ENCODE results near the gene RPS3A.
A peak's percentile ranks its signal among the peaks of the same experiment; 100 is the strongest.
"Not testable (repeated sequence)": the region's sequence is repeated elsewhere in the genome, so short reads cannot be mapped to it uniquely, and the experiment has no call there.

Gene RPS3A

DNA sequence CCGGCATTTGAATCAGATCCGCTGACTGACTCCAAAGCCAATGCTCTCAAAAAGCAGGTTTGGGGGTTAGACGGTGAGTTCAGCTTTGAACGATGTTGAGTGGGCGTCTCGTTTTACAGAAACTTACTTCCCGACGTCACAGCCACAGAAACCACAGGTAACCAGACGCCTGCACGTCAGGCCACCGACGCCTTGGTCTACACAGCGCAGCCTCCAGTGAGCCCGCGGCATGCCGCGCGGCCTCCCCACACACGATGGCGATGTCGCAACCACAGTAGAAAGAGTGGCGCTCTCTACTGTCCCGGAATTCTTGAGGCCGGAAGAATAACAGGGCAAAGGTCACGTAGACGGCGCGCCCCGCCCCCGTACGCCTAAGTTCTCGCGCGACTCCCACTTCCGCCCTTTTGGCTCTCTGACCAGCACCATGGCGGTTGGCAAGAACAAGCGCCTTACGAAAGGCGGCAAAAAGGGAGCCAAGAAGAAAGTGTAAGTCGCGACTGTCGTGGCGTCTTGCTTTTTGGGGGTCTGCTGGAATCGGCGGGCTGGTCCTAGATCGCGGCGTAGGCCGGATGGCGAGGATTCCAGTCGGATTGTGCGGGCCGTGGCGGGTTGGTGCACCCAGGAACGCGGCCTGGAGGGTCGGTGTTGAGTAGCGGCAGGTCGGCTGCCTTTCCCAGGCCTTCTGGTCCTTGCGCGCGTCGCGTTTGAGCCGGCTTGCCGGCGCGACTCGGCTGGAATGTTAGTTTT is at the start of gene RPS3A:
Gene RPS3A, plus strand, starts transcription at position 400 of the 747 bp plus-strand sequence. Its CDS starts 25 bp downstream, at position 425.
- peak; percentile 94 for DNase-seq (ENCODE audit: low read depth)

DNA sequence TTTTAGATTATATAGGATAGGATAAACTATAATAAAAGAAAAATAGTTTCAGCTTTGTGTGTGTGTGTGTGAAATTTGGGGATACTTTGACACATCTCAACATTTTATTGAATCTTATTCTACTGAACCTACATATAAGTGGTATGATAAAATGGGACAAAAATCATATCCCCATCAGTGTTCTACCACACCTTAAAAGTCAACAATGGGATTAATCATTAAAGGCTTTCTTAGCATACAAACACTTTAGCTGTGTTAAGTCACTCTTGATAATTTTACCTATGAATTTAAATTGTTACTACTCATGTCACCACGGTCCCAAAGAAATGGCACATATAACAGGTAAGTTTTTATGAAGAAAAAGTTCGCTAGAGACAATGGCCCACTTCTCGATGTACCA is 46.6 kb upstream of the RPS3A start:
- DNase-seq (ENCODE audit: low read depth), result no peak

DNA sequence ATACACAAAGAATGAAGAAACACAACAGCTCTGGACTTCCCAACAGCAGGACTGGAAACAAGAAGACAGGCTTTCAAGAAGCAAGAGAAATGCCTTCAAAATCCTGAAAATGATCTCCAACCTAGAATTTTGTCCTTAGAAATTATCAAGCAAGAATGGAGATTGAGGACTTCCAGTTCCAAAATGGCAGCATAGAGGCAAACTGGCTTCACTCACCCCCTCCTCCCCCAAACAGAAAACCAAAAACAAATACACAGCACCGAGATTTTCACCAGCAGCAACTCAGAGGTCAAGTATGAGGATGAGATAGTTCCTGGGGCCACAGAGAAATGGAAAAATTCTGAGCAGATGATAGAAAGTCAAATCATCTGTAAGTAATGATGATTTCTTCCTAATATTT is 43.9 kb upstream of the RPS3A start:
- no peak for DNase-seq (ENCODE audit: low read depth)

DNA sequence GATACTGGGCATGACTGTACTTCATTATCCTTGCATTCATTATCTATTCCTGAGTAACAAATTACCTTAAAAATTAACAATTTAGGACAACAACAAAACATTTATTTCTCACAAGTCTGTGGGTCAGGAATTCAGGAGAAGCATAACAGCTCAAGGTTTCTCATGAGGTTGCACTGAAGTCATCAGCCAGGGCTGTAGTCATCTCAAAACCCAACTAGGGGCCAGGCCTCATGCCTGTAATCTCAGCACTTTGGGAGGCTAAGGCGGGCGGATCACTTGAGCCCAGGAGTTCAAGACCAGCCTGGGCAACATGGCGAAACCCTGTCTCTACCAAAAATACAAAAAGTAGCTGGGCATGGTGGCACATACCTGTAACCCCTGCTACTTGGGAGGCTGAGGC is 36.3 kb upstream of the RPS3A start:
- DNase-seq (ENCODE audit: low read depth), result not testable (repeated sequence)

DNA sequence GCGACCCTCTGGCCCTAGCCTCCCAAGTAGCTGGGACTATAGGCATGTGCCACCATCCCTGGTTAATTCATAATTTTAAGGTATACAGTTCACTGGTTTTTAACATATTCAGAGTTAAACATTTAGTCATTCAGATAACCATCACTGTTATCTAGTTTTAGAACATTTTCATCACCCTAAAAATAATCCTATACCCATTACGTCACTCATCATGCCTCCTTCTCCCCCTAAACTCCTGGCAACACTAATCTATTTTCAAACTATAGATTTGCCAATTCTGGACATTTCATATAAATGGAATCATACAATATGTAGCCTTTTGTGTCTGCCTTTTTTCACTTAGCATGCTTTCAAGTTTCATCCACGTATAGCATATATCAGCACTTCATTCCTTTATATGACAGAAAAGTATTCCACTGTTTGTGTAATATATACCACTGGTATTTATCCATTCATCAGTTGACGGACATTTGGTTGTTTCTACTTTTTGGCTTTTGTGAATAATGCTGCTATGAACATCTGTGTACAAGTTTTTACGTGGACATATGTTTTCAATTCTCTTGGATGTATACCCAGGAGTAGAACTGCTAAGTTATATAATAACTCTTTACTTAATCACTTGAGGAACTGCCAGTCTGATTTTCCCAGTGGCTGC is 32.0 kb upstream of the RPS3A start:
- no peak for DNase-seq (ENCODE audit: low read depth)

DNA sequence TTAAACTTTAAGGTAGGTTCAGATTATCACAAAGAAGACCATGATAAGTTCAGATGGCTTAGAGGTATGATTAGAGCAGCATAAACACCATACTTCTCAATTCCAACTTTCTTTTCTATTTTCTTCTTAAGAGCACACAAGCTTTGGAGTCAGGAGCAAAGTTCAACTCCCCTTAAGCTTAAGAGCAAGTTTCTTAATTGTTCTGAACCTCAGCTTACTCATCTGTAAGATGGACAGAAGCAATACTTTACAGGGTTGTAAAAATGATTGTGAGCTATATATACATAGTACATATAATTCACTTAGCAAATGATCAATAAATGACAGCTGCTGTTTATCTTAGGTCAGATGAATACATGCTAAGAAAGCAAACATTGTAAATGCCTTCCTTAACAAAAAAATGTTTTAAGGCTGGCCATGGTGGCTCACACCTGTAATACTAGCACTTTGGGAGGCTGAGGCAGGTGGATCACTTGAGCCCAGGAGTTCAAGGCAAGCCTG is 25.0 kb upstream of the RPS3A start:
- DNase-seq (ENCODE audit: low read depth), result no peak

DNA sequence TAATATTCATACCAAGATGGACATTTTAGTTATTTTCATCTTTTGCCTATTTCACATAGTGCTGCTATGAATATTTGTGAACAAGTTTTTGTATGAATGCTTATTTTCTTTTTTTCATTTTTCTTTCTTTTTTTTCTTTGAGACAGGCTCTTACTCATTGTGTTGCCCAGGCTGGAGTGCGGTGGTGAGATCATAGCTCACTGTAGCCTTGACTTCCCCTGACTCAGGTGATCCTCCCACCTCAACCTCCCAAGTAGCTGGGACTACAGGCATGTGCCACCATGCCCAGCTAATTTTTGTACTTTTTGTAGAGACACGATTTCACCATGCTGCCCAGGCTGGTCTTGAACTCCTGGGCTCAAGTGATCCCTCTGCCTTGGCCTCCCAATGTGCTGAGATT is 21.4 kb upstream of the RPS3A start:
- not testable (repeated sequence) for DNase-seq (ENCODE audit: low read depth)

DNA sequence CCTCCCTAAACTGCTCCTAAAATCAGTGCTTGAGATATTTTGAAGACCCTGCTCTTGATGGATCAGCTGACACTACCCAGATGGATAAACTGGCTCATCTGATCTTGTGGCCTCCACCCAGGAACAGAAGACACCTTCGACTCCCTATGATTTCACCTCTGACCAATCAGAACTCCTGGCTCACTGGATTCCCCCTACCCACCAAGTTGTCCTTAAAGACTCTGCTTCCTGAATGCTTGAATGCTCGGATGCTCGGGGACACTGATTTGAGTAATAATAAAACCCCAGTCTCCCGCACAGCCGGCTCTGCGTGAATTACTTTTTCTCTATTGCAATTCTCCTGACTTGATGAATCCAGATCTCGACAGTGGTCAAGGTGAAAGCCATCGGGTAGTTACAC is 12.0 kb upstream of the RPS3A start:
- DNase-seq (ENCODE audit: low read depth), result no peak

DNA sequence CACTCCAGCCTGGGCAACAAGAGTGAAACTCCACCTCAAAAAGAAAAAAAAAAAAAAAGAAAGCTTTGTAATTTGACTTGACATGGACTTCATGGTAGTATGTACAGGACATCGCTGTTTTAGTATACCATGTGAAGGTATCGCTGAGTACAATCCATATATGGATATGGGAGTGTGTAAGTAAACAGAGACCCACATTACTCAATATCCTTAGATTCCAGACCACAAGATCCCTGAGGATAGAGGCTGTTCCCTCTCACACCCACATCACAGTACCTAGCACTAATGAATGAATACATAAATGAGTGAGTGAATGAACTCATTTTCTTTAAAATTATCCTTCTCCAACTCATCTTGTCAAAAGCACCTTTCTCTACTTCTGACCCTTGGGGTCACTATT is 8.4 kb upstream of the RPS3A start:
- DNase-seq (ENCODE audit: low read depth), result no peak

DNA sequence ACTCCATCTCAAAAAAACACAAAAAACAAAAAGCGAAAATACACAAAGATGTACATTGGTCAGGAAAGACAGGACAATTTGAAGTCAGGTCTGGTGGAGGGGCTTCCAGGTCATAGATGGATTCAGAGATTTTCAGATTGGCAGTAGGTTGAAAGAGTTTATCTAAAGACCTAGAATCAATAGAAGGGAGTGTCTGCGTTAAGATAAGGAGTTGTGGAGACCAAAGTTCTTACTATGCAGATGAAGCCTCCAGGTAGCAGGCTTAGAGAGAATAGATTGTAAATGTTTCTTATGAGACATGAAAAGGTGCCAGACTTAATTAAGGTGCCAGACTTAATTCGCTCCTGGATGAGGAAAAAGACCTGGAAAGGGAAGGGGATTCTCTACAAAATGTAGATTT is 6.9 kb upstream of the RPS3A start:
- no peak for DNase-seq (ENCODE audit: low read depth)

DNA sequence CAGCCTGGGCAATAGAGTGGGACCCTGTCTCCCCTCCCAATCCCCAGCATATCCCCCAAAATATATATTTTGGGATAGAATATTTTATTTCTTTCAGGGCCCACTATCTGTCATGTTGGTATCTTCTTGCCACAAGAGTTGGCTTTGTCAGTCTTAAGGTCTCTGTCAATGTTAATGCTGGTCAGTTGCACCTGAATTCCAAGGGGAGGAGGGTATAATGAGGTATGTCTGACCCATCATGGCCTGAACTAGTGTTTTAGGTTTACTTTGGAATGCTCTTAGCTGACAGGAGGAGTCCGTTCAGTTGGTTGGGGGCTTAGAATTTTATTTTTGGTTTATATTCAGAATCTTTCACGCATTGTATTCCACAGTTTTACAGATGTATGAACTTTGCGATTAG is 6.2 kb upstream of the RPS3A start:
- no peak for DNase-seq (ENCODE audit: low read depth)

DNA sequence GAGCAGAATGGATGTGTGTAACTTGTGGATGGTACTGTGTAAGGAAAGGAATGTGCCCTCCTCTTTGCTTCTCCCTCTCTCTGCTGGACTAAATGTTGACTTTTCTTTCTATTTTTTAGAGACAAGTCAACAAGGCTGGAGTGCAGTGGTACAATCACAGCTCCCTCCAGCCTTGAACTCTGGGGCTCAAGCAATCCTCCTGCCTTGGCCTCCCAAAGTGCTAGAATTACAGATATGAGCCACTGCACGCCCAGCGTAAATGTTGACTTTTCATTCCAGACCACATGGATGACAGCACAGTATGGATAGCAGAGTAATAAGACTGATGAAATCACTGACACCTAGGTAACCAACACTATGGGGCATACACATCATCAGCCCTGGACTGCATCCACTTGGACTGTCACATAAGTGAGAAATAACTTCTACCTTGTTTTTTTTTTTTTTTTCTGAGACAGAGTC is 5.1 kb upstream of the RPS3A start:
- no peak for DNase-seq (ENCODE audit: low read depth)

DNA sequence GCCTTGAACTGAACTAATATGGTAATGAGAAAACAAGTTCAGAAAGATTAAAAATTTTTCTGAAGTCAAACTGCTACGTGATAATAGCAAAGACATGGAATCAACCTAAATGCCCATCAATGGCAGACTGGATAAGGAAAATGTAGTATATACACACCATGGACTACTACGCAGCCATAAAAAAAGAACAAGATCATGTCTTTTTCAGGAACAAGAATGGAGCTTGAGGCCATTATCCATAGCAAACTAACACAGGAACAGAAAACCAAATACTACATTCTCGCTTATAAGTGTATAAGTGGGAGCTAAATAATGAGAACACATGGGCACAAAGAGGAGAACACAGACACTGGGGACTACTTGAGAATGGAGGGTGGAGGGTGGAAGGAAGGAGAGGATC is 4.3 kb upstream of the RPS3A start:
- no peak for DNase-seq (ENCODE audit: low read depth)

DNA sequence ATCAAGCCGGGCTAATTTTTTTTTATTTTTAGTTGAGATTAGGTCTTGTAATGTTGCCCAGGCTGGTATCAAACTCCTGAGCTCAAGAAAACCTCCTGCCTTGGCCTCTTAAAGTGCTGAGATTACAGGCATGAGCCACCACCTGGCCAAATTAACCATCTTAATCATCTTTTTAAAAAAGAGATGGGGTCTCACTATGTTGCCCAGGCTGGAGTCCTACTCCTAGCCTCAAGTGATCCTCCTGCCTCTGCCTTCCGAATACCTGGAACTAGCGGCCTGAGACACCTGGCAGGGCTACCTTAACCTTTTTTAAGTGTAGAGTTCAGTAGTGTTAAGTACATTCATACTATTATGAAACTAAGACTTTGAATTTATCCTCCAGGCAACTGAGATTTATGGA is 1.7 kb upstream of the RPS3A start:
- DNase-seq (ENCODE audit: low read depth), result no peak

DNA sequence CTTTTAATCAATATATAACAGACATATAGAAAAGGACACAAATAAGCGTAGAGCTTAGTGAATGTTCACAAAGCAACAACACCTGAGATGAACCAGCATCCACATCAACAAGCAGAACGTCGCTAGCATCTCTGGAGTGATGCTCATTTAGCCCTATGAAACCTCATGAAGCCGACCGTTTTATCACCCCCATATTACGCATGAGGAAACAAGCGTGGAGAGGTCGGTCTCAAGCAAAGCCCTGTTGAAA is 524 bp upstream of the RPS3A start:
- no peak for DNase-seq (ENCODE audit: low read depth)

DNA sequence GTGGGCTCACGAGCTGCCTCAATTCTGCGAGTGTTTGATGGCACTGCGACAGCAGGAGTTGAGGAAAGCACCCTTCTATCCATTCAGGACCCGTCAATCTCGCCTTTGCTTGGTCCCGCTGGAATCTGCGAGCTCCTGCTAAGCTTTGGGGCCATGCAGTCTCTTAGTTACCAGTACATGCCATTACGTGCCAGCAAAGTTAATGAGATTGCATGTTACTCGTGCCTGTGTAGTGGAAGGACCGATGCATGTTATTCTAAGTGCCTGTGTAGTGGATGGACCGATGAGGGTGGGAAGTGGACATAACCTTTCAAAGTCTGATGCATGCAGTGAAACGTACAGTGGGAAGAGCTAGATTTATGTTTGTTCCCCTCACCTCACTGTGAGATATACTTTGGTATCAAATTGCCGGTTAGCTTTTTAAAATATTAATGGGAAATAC is 569 bp downstream of the RPS3A start:
- DNase-seq (ENCODE audit: low read depth), result peak; percentile 6

DNA sequence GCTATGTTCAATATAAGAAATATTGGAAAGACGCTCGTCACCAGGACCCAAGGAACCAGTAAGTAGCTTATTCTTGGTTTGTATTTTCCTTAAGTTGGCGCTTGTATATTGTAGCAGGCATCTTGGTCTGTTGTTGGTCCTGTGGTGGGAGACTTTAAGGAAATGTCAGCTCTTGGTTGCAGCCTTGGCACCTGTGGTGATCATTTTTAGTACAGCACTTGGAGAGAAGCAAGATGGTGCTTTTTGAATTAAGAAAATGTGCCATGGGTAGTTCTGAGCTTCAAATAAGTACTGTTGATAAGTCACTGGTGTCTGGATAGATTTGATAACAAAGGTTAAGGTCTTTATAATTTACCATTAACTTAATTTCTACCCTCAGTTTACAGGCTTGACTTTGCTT is 1.1 kb downstream of the RPS3A start:
- DNase-seq (ENCODE audit: low read depth), result no peak

DNA sequence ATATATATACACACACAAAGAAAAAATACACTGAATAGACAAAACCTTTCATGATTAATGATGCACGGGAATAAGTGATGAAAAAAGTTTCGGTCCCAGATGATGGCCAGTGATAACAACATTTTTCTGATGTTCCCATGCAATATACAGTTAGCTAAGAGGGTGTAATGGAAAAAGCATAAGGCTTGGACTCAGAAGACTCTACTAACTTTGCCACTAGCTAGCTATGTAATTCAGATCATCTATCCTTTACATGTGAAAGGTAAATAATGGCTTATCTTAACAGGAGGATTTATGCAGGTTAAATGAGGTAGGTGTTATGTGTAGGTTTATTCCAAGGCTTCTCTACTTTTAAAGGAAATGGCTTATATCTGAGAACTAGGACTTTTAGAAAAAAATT is 4.3 kb downstream of the RPS3A start:
- DNase-seq (ENCODE audit: low read depth), result no peak

DNA sequence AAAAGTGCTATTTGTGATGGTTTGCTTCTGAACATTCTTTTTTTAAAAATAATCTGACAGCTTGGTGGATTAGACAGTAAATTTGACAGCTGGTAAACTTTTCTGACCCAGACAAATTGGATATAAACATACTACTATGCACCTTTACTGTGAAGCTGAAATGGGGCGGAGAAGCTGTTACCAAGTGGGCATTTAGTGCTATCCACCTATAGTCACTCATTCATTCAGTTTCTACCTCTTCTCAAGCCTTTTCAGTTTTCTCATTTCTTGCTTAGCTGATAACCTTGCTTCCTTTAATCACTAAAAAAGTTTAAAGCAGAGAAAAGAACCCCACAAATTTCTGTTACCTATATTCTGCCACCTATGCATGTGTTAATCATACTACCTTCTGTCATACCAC is 5.2 kb downstream of the RPS3A start:
- no peak for DNase-seq (ENCODE audit: low read depth)

DNA sequence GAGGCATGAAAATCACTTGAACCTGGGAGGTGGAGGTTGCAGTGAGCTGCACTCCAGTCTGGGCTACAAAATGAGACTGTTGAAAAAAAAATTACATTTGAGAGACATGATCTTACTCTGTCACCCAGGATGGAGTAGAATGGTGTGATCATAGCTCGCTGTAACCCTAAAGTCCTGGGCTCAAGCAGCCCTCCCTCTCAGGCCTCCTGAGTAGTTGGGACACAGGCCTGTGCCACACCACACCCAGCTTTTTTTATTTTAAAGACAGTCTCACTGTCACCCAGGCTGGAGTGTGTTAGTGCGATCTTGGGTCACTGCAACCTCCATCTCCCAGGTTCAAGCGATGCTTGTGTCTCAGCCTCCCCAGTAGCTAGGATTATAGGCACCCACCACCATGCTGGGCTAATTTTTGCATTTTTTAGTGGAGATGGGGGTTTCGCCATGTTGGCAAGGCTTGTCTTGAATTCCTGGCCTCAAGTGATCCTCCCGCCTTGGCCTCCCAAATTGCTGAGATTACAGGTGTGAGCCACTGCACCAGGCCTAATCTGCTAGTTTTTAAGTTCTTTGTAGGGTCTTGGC is 6.1 kb downstream of the RPS3A start:
- DNase-seq (ENCODE audit: low read depth), result no peak

DNA sequence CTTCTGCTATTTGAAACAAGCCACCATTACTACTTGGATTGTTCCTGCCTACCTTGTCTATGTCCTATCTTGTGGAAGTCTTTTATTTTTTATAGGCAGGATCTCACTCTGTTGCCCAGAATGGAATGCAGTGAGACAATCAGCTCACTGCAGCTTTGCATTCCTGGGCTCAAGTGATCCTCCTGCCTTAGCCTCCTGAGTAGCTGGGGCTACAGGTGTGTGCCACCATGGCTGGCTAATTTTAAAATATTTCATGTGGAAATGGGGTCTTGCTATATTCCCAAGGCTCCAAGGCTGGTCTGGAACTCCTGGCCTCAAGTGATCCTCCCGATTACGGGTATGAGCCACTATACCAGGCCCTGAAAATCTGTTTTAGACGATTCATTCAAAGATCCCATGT is 7.6 kb downstream of the RPS3A start:
- DNase-seq (ENCODE audit: low read depth), result no peak

DNA sequence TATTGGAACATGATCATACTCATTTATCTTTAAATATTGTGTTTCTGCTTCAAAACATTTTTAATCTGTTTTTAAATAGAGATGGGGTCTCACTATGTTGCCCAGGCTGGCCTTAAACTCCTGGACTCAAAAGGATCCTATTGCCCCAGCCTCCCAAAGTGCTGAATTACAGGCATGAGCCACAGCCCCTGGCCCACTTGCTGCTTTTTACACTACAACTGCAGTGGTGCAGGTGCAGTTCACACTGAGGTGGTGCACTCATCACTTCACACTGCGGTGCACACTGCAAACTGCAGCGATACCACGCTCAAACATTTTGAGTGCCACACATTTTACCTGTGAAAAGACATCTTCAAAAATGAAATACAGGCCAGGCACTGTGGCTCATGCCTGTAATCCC is 10.8 kb downstream of the RPS3A start:
- no peak for DNase-seq (ENCODE audit: low read depth)

DNA sequence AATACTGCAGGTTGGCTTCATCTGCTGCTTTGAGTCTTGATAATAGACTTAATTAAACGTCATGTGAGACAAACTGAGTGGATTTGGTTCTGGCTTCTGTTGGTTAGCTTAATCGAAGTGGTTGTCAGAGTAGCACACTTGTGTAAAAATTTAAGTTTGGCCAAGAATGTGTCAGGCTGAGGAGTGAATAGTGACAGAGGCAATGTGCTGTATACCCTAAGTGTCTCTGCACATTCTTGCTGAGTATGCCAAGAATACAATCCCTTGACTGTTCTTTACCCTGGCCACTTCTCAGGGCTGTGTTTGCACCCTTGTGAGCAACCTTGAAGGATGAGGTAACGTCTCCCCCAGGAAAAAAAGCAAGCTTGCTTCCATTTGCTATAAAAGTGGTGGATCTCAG is 14.9 kb downstream of the RPS3A start:
- DNase-seq (ENCODE audit: low read depth), result no peak

DNA sequence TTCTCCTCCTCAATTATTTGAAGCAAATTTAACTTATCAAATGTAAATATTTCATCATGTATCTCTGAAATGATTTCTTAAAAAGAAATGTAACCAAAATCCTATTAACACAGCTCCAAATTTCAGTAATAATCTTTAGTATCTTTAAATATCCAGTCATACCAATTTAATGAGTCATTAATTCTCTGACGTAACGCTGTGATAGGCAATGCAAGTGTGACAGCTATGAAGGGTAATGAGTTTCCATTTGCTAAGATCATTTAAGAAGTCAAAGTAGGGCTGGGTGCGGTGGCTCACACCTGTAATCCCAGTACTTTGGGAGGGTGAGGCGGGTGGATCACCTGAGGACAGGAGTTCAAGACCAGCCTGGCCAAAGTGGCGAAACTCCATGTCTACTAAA is 15.6 kb downstream of the RPS3A start:
- DNase-seq (ENCODE audit: low read depth), result no peak

Data from stromal cell of bone marrow (primary cell).